ENCODE data around the gene CENPB.

The CENPB gene

DNA sequence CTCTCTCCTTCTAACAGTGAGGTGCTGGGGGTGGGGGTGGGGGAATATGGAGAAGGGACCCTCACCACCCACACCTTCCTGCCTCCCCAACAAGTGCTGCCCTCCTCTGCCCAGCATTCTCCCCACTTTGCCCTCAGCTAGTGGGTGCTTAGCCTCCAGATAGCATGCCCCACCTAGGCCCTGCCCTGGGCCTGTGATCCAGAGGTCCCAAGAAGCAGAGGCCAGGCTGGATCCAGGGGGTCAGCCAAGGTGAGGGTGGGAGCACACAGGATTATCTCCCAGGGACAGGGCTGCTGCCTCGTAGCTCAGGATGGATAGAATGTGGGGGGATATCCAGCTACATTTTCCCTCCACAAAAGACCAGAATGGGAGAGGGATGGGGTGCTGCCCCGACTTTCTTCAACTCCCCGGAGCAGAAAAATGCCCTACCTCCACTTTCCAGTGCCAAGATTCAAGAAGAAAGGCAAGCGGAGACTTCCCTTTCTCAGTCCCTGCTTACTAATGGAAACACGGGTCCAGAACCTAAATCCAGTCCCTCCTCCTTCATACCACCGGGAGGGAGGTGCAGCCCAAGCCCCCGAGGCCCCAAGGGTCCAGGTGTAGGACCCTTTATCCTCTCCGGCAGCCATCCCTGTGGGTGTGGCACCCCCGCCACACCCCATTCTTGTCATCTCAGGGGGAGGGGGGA is 20.0 kb downstream of the CENPB start:
- no peak for DNase-seq (ENCODE audit: low read depth)

DNA sequence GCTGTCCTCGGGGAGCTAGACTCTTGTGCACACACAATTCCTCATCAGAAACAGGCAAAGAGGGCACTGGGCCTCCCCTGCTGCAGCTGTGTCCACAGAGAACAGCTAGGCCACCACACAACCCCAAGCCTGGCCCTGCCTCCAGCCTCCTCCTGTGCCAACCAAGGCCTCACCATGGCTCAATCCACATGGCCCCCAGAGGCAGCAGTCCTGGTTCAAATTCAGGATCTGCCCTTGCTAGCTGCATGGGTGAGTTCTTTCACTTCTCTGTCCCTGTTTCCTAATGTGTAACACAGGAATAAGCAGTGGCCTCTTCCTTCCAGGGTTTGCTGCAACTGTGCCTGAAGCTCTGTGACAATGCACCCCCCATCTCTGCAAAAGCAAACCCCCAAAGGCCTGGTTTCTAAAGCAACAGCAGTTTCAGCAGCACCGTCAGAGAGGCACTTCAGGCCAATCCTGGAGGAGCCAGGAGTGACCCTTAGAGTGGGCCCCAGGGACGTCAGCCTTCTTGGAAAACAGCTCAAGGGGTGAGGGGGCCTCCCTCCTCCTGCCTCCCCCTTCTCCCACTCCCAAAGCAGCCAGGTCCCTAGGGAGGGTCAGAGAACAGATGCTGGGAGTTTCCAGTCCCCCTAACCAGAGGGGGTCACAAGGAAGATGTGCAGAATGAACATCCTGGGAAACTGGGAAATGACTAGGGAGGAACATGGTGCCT is 21.2 kb downstream of the CENPB start:
- DNase-seq (ENCODE audit: low read depth) = no peak

DNA sequence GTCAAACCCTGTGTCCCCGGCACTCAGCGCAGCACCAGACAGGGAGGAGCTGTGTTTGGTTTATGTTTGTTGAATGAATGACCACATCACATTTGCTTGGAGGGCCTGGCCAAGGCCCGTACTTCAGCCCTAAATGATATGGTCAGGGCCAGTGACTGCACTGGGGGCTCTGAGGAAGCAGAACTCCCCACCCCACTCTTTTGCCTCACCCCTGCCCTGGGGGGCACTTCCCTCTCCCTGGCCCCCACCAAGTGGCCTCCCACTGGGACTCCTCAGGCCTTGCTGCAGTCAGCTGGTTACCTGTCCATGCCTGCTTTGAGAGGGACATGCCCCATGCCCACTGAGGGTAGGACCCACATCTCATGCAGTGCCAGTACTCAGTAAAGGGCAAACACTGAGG is 21.9 kb downstream of the CENPB start:
- no peak for DNase-seq (ENCODE audit: low read depth)

DNA sequence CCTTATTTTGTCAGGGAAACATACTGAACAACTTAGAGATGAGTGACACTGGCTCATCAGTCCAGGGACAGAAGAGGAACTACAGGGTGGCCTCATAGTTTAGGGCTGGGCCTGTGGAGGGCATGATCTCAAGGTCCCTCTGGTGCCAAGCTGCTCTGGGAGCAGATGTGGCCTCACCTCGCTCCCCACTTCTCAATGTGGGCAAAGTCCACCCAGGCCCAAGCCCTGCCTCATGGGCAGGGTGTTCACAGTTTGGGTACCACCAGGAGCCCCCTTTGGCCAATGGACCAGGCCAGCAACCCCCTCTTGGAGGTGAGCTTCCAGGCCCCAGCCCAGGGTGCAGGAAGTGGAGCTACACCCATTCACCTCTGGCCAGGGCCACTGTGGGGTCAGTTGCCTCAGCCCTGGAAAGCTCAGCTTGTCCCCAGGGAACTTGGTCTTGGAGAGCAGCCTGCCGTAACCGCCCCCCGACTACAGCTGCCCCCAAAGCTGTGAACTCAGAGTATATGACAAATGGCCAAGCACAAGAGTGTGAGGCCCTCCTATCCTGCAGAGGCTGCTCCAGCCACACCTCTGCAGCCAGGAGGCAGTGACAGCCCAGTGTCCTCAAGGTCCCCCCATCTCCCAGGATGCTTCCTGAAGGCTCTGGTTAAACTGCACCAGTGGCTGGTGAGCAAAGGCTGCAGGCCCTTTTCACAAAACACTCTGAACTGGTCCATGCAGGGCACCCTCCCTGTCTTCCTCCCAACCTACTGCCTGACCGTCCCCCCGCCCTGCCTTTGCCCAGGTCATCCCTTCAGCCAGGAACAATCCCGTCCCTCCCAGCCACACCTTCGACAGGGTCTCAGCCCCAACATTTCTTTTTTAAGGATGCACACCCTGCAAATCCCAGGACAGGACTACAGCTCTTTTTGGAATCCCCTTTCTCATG is 22.6 kb downstream of the CENPB start:
- no peak for DNase-seq (ENCODE audit: low read depth)

DNA sequence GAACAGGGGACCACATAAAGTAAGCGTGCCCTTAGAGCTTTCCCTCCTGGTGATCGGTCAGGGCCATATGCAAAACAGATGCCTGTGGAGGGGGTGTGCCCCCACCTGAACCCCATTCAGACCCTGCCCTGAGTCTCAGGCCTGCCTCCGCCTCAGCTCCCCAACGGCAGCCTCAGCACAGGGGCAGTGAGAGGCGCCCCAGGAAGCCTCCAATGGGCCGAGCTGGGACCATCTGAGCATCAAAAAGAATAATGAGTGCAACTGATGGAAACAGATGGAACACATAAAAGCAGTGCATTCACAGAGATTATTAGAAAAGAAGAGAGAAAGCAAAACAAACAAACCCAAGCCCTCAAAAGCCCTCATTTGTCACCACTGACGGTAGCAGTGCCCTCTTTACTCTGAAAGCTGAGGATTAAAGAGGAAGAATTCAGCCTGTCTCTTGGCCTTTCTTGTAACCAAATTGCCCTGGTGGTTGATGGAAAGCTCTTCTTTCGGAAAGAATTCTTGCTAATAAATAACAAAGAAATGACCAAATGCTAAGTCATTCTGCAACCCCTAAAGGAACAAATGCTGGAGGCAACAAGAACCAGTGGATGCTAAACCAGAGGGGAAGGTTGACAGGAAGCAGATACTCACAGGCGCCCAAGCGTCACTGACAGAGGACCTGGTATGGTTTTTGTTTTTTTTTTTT is 25.7 kb downstream of the CENPB start:
- no peak for DNase-seq (ENCODE audit: low read depth)

DNA sequence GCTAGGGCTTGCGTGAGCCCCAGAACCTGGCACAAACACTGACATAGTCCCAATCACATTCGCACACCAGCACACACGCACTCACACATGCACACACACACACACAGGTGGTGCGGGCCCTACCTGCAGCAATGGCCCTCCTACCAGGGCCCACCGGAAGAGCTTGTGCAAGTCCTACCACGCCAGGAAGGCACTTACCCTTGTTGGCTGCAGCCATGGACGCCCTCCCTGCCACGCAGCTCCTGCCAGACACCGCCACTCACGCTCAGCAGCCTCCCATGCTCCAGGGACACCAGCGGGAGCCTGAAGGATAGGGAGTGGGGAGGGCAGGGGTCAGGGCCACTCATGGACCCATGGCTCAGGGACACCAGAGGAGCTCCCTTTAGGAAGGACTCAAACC is 26.7 kb downstream of the CENPB start:
- DNase-seq (ENCODE audit: low read depth) = no peak

DNA sequence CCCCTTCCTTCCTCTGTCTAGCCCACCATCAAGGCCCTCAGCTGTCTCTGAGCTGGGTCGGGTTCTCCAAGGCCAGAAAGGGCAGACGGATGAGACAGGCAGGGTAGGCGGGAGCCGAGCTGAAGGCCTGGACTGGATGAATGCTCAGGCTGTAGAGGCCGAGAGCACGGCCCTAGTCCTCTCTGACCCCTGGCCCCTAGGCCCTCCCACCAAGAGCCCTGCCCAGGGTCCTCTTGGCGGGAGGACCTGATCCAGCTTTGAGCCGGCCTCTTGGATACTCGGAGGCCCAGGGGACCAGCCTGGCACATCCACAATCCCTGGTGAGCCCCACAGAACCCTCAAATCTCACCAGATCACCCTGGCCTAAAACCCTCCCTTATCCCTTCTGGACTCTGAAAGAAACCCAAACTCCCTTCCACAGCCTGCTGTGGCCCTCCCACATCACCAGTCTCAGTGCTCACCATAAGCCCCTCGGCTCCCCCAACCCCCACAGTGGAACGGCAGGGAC is 27.2 kb downstream of the CENPB start:
- DNase-seq (ENCODE audit: low read depth) = no peak

DNA sequence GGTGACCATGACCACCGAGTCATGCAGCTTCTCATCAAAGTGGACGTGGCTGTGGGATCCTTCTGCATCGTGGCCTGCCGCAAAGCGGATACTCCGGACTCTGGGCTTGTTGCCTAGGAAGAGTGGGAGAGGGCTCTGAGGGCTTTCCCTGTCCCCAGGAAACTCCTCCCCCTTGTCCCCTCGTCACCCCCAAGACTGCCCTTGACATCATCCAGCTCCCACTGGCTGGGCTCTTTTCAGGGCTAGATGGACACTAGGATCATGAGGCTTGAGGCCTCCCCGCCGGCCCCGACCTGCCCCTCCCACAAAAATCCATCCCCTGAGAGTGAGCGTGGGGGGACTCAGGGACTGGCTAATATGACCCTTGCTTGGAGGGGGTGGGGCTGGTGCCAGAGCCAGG is 28.0 kb downstream of the CENPB start:
- DNase-seq (ENCODE audit: low read depth) = no peak

DNA sequence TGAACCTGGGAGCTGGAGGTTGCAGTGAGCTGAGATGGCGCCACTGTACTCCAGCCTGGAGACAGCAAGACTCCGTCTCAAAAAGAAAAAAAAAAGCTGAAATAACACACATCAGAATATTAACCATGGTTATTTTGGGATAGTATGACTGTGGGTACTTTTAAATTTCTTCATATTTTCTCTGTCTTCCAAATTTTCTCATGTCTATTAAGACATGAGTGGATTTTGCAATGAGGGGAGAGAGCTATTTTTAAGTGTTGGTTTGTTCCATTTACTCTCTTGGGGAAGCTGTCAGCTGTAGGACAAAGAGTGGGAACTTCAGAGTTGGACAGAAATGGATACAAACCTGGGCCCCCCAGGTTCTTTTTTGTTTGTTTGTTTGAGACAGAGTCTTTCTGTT is 29.3 kb downstream of the CENPB start:
- no peak for DNase-seq (ENCODE audit: low read depth)

DNA sequence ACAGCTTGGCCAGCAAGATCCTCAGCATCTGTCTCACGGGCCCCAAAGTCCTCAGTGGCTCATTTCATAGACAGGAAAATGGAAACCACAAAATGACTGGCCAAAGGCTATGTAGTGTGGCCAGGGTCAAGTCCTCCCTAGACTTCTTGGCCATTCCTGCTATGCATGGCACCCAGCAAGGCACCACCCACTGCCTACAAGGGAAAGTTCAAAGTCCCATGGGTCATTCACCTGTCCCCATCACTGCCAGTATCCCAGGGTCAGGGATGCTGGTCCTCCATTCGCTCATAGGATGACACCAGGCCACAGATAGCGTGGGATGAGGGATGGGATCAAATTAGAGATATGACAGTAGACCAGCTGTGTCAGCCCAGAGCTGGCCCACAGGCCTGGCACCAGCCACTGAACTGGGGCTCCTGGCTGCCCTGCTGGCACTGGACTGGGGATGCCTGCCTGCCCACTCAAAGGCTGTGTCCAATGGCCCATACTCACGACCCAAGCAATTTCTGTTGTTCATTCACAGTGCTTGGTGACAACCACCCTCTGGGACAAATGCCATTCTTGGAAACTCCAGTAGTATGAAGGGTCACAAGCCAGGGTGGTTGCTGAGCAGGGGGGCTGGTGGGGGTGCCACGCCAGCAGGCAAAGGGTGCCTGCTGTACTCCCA is 30.6 kb downstream of the CENPB start:
- DNase-seq (ENCODE audit: low read depth) = no peak

DNA sequence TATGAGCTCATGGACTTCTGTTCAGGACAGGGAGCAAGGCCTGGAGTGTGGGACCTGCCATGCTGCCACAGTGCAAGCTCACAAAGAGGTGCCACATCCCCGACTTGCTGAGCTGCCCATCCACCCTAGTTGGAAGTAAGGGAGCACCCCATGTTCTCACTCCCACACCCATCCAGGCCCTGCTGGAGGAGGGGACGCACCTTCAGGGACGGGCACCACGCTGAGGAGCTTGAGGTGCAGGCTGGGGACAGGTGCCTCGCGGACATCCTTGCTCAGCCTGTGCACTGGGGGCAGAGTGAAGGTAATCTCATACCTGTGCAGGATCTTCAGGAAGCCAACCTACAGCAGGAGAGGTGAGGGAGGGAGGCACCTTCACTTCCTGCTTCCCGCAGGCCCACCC is 31.3 kb downstream of the CENPB start:
- no peak for DNase-seq (ENCODE audit: low read depth)

DNA sequence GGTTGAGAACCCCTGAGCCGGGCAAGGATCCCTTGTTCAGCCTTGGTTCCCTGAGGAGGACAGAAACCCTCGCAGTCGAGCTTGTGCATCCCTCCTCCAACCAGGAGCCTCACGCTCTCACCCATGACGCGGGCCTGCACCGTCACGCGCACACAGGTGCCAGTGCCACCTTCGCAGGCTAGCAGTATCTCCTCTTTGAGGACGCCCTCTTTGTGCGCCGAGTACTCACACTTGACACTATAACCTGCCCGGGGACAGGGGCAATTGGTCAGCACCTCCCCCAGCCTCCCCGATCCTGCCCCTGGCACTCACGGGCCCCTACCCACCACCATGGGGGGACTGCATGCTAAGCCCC is 32.3 kb downstream of the CENPB start:
- DNase-seq (ENCODE audit: low read depth) = no peak

DNA sequence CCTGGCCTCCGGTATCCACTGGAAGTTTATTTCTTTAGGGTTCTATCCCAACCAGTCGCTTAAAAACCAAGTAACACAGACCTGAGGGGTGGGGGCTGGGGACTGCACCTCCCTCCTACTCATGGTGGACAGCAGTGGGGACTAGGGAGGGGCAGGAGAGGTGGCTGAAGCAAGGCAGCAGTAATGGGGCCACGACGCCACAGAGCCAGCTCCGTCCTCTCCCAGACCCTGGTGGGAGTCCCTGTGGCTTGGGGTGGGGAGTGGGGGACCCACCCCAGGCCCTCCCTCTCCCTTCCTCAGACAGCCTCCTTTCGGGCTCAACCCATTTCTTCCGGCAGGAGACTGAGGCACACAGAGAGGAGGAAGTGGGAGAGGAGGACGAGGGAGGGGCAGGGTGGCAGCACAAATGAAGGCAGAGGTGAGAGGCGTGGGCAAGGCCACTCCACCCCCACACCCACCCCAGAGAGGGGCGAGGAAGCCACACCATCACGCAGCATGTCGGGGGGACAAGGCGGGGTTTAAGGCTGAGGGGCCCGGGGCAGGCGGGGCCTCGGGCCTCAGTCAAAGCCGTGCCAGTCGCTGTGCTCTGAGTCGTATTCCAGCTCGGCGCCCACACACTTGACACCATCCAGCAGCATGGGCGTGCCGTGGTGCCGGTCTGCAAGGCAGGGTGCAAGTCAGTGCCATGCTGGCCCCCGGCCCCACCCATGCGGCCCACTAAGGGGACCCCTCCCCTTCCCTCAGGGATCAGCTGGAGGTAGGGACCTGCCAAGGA is 32.9 kb downstream of the CENPB start:
- DNase-seq (ENCODE audit: low read depth) = no peak

DNA sequence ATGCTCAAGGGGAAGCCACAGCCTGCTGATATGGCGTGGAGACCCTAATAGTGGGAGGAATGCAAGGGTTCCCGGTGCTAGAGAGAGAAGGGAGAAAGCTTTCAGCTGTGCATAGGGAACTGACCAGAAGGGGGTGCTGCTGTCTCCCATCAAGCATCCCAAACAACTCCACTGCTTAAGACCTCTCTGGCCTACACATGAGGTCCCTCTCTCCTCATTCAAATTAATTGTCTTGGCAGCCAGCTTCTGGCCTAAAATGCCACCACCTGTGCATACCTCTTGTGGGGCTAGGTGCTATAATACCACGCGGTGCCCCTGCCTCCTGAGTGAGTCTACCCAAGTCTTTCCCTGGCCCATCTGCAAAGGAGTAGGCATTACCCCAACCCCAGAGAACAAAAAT is 33.4 kb downstream of the CENPB start:
- peak; percentile 25 for DNase-seq (ENCODE audit: low read depth)

DNA sequence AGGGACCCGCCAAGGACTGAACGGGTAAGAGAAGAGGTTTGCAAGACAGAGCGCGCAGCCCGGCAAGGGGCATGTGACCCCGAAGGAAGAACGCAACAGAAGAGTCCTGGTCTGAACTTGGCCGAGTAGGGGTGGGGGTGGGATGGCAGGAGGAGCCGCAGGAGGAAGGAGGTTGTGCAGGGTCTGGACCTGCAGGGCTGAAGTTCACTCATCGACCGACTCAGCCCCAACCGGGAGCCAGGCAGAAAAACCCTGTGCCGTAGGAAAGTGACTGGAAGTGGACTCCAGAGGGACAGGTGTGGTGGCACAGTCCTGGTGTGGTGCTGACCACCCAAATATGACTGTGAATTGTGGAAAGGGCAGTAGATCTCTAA is 34.2 kb downstream of the CENPB start:
- no peak for DNase-seq (ENCODE audit: low read depth)

DNA sequence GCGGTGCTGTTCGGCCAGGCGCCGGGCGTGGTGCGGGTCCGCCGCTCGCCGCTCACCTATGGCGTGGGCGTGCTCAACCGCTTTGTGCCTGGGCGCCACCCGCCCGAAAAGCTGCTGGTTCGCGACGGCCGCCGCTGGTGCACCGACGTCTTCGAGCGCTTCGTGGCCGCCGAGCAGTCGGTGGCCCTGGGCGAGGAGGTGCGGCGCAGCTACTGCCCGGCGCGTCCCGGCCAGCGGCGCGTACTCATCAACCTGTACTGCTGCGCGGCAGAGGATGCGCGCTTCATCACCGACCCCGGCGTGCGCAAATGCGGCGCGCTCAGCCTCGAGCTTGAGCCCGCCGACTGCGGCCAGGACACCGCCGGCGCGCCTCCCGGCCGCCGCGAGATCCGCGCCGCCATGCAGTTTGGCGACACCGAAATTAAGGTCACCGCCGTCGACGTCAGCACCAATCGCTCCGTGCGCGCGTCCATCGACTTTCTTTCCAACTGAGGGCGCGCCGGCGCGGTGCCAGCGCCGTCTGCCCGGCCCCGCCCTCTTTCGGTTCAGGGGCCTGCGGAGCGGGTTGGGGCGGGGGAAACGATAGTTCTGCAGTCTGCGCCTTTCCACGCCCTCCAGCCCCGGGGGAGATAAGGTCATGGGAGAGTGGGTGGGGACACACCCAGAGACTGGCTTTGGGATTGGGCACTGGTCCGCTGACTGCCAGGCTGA is 34.7 kb downstream of the CENPB start:
- DNase-seq (ENCODE audit: low read depth) = no peak

DNA sequence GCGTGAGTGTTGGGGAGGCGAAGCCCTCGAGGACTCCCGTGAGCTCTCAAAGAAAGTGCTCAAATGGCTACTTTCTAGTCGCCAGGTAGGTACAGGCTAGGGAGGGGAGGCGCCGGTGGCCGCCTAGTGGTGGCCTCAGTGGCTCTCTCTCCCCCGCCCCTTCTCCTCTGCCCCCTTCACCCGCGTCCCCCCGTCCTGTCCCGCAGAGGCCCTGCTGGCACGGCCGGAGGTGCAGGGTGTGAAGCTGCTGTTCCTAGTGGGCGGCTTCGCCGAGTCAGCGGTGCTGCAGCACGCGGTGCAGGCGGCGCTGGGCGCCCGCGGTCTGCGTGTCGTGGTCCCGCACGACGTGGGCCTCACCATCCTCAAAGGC is 35.2 kb downstream of the CENPB start:
- DNase-seq (ENCODE audit: low read depth) = no peak

DNA sequence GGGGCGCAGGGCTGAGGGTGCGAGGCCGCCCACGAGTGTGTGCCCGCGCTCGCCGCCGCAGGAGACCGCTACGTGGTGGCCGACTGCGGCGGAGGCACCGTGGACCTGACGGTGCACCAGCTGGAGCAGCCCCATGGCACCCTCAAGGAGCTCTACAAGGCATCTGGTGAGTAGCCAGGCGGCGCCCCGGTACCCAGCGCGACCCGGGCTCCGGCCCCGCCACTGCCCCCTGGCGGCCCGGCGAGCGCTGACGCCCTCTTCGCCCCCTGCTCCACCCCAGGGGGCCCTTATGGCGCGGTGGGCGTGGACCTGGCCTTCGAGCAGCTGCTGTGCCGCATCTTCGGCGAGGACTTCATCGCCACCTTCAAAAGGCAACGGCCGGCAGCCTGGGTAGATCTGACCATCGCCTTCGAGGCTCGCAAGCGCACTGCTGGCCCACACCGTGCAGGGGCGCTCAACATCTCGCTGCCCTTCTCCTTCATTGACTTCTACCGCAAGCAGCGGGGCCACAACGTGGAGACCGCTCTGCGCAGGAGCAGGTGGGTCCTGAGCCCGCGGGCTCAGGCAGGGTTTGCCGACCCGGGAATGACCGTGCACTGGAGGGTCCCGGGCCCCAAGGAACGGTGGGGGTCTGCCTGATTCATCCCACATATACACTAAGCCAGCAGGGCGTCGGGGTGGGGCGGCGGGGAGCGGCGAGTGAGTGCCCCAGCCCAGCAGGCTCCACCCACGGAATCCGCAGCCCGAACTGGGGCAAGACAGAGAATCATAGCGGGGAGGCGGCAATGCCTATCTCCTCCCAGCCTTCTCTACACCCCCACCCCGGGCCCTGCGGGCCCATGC is 36.6 kb downstream of the CENPB start:
- no peak for DNase-seq (ENCODE audit: low read depth)

DNA sequence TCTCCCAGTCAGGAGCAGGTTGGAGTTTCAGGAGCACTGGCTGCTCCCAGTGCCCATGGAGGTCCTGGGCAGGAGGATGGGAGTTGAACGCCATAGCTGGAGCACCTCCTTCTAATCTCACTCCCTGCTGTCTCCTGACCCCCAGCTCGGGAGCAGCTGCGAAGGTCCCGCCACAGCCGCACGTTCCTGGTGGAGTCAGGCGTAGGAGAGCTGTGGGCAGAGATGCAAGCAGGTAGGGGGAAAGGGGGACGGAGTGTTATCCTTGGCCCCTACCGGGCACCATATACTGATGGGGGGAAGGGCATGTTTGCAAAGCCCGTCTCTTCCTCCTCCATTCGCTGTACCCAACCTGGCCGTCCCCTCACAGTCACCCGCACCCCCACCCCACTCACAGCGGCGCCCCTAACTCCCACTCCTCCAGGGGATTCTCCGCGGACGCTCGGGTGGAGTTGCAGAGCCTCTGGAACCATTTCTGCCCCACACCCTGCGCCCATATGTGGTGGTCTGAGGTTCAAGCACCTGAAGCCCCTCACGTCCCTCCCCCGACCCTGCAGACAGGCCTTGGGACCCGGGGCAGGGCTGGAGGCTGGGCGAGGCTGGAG is 37.4 kb downstream of the CENPB start:
- no peak for DNase-seq (ENCODE audit: low read depth)
